MM.1S (cell line): ENCODE data around the gene UPK2.

Source experiments
- DNase-seq: peaks from one replicate; pipeline ENCODE4 v3.0.0-alpha.2; 2015
- H2AFZ ChIP-seq: fragments of 300-600 bp; sonication (generic); 2 replicates; pipeline ENCODE4 v1.6.0; 2016; ENCODE audit warnings: antibody characterized with exemption, low read length
- H3F3A ChIP-seq: fragments of 300-600 bp; sonication (generic); 2 replicates; pipeline ENCODE4 v1.6.1; 2016; ENCODE audit warnings: mild to moderate bottlenecking, antibody characterized with exemption, low read length, moderate library complexity, mixed read lengths; ENCODE audit not compliant: insufficient read depth
- H3K27ac ChIP-seq: fragments of 300-600 bp; sonication (generic); 2 replicates; pipeline ENCODE4 v1.5.1; 2016; ENCODE audit warnings: mild to moderate bottlenecking, low read length
- H3K27me3 ChIP-seq: fragments of 300-600 bp; sonication (generic); replicated peaks from 2 replicates; pipeline ENCODE4 v1.6.0; 2016; ENCODE audit warnings: low read length; ENCODE audit not compliant: insufficient read depth
- H3K36me3 ChIP-seq: fragments of 300-600 bp; sonication (generic); replicated peaks from 2 replicates; pipeline ENCODE4 v1.6.1; 2016; ENCODE audit warnings: mild to moderate bottlenecking, low read length, mixed read lengths; ENCODE audit not compliant: insufficient read depth
- H3K4me1 ChIP-seq: fragments of 300-600 bp; sonication (generic); 2 replicates; pipeline ENCODE4 v1.6.1; 2016; ENCODE audit warnings: low read length, mixed read lengths
- H3K4me2 ChIP-seq: fragments of 300-600 bp; sonication (generic); 2 replicates; pipeline ENCODE4 v1.6.0; 2016; ENCODE audit warnings: low read depth, low read length
- H3K4me3 ChIP-seq: fragments of 300-600 bp; sonication (generic); 2 replicates; pipeline ENCODE4 v1.5.1; 2016; ENCODE audit warnings: low read length, mixed read lengths
- H3K79me2 ChIP-seq: fragments of 300-600 bp; sonication (generic); 2 replicates; pipeline ENCODE4 v1.6.1; 2016; ENCODE audit warnings: mixed run types, low read length, mixed read lengths
- H3K9ac ChIP-seq: fragments of 300-600 bp; sonication (generic); 2 replicates; pipeline ENCODE4 v1.6.1; 2016; ENCODE audit warnings: low read length, mixed read lengths
- H3K9me2 ChIP-seq: fragments of 300-600 bp; sonication (generic); replicated peaks from 2 replicates; pipeline ENCODE4 v1.6.1; 2016; ENCODE audit warnings: mild to moderate bottlenecking, low read length, mixed read lengths; ENCODE audit not compliant: insufficient read depth
- H3K9me3 ChIP-seq: fragments of 300-600 bp; sonication (generic); replicated peaks from 2 replicates; pipeline ENCODE4 v1.6.1; 2016; ENCODE audit warnings: mild to moderate bottlenecking, low read length, mixed read lengths; ENCODE audit not compliant: insufficient read depth
- H4K20me1 ChIP-seq: fragments of 300-600 bp; sonication (generic); 2 replicates; pipeline ENCODE4 v1.6.1; 2016; ENCODE audit warnings: mild to moderate bottlenecking, low read length, moderate library complexity, mixed read lengths; ENCODE audit not compliant: insufficient read depth
- EZH2 ChIP-seq: fragments of 300-600 bp; sonication (generic); optimal IDR thresholded peaks from 2 replicates; pipeline ENCODE3; 2017; ENCODE audit warnings: low read depth, mild to moderate bottlenecking, antibody characterized with exemption, low read length, mixed read lengths
- EZH2phosphoT487 ChIP-seq: fragments of 300-600 bp; sonication (generic); IDR thresholded peaks from 2 replicates; pipeline ENCODE4 v1.6.1; 2018; ENCODE audit warnings: antibody characterized with exemption, low read length
- TF ChIP-seq, protein P1 (sequence below): fragments of 300-600 bp; sonication (generic); IDR thresholded peaks from 2 replicates; pipeline ENCODE4 v1.5.1; 2016; ENCODE audit warnings: antibody characterized with exemption, low read length, mixed read lengths

UPK2 gene

GRCh38 chr11:118935376-118935775 is 20.7 kb upstream of the UPK2 start:
- Histone ChIP-seq H2AFZ (no peak overlapping the region), H3K4me1 (peaks cover 12% of the 10 kb centered on the region), H3K36me3 (no peaks in the 10 kb centered on the region), H3K27ac (no peak overlapping the region), H4K20me1 (no peaks in the 10 kb centered on the region), H3K4me3 (no peak overlapping the region), H3K4me2 (no peak overlapping the region), H3K9me2 (no peaks in the 10 kb centered on the region), H3K9me3 (no peaks in the 10 kb centered on the region), H3F3A (no peaks in the 10 kb centered on the region), H3K79me2 (no peaks in the 10 kb centered on the region), H3K9ac (no peak overlapping the region), H3K27me3 (no peaks in the 10 kb centered on the region)
- TF ChIP-seq EZH2phosphoT487, result no peak
- TF ChIP-seq EZH2, result no peak
- TF ChIP-seq, protein P1, sequence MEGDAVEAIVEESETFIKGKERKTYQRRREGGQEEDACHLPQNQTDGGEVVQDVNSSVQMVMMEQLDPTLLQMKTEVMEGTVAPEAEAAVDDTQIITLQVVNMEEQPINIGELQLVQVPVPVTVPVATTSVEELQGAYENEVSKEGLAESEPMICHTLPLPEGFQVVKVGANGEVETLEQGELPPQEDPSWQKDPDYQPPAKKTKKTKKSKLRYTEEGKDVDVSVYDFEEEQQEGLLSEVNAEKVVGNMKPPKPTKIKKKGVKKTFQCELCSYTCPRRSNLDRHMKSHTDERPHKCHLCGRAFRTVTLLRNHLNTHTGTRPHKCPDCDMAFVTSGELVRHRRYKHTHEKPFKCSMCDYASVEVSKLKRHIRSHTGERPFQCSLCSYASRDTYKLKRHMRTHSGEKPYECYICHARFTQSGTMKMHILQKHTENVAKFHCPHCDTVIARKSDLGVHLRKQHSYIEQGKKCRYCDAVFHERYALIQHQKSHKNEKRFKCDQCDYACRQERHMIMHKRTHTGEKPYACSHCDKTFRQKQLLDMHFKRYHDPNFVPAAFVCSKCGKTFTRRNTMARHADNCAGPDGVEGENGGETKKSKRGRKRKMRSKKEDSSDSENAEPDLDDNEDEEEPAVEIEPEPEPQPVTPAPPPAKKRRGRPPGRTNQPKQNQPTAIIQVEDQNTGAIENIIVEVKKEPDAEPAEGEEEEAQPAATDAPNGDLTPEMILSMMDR, result no peak
- no peak for DNase-seq

GRCh38 chr11:118938491-118939403 is 17.4 kb upstream of the UPK2 start:
- Histone ChIP-seq H3K27me3 (no peaks in the 10 kb centered on the region), H3K9me3 (no peaks in the 10 kb centered on the region), H4K20me1 (no peaks in the 10 kb centered on the region), H3K9ac (no peak overlapping the region), H3F3A (no peaks in the 10 kb centered on the region), H3K9me2 (no peaks in the 10 kb centered on the region), H3K27ac (no peak overlapping the region), H3K36me3 (no peaks in the 10 kb centered on the region), H3K4me3 (no peak overlapping the region), H3K79me2 (no peaks in the 10 kb centered on the region), H2AFZ (no peak overlapping the region), H3K4me2 (no peak overlapping the region), H3K4me1 (peaks cover 10% of the 10 kb centered on the region)
- no peak for DNase-seq
- TF ChIP-seq EZH2phosphoT487, result no peak
- TF ChIP-seq EZH2, result no peak
- TF ChIP-seq, protein P1, result no peak

- H2AFZ ChIP-seq, result peak overlapping the region; percentile 56
- H3K27ac ChIP-seq, result no peak overlapping the region
- H3F3A ChIP-seq, result no peaks in the 10 kb centered on the region
- no peaks in the 10 kb centered on the region for H3K9me3 ChIP-seq
- H4K20me1 ChIP-seq, result no peaks in the 10 kb centered on the region
- H3K27me3 ChIP-seq, result no peaks in the 10 kb centered on the region
- TF ChIP-seq EZH2, result no peak
- TF ChIP-seq, protein P1, result no peak
- no peak for TF ChIP-seq EZH2phosphoT487
- no peak overlapping the region for H3K4me3 ChIP-seq
- peaks cover 10% of the 10 kb centered on the region for H3K4me1 ChIP-seq
- H3K9ac ChIP-seq, result no peak overlapping the region
- H3K36me3 ChIP-seq, result no peaks in the 10 kb centered on the region
- no peak overlapping the region for H3K4me2 ChIP-seq
- no peak for DNase-seq
- no peaks in the 10 kb centered on the region for H3K9me2 ChIP-seq
- no peaks in the 10 kb centered on the region for H3K79me2 ChIP-seq
These were observed 16.6 kb upstream of the UPK2 start for GRCh38 chr11:118939404-118939915.
